ENCODE results near the gene VGLL4. TPM values are rescaled to one million over a fixed set of nuclear protein-coding genes. Genes with fewer than 3 reads are reported as not detected.

The VGLL4 gene
- total RNA-seq, 5 donors from 2014 or later (not counting 1 experiment from before 2014, with no cell fraction given) = 24.7 to 33.4 (median 28.4) TPM

- Histone ChIP-seq H3K9me3 (no peaks in the 10 kb centered on the region), H3K27me3 (replicated peaks in 1 of 2; ENCODE audit: control insufficient read depth in 2 of 2, extremely low read depth in 1 of 2, insufficient read depth in 2 of 2, low read length in 1 of 2) (no peaks in the 10 kb centered on the region), H3K36me3 (ENCODE audit: control insufficient read depth in 2 of 2, extremely low read depth in 1 of 2, insufficient read depth in 1 of 2, low read length in 1 of 2) (peaks cover 19 to 32% of the 10 kb centered on the region in 2 donors), H3K4me1 (ENCODE audit: control insufficient read depth in 1 of 2, extremely low read depth in 1 of 2, insufficient read depth in 2 of 2, low read length in 2 of 2) (no peaks in the 10 kb centered on the region), H3K4me3 (ENCODE audit: control insufficient read depth in 1 of 2, extremely low read depth in 1 of 2, low read length in 1 of 2) (no peak overlapping the region), H3K27ac (ENCODE audit: low read length) (no peak overlapping the region)
- no peak overlapping the region for H3K4me3 Mint-ChIP-seq
- ATAC-seq (replicated peaks in 1 of 4) (peak in 1 of 4 experiments; percentile 6), DNase-seq (no peak)
- no peak overlapping the region for H3K27ac Mint-ChIP-seq
- 97% methylated on average over 12 of the region's 13 CpGs for WGBS (ENCODE audit: insufficient coverage)
- POLR2A ChIA-PET = no interaction called here
- H3K27me3 Mint-ChIP-seq = no peaks in the 10 kb centered on the region
- no peaks in the 10 kb centered on the region for H3K9me3 Mint-ChIP-seq
- CTCF ChIA-PET = no interaction called here
- peaks cover 33% of the 10 kb centered on the region for H3K36me3 Mint-ChIP-seq
- peaks cover 6 to 10% (median 7%) of the 10 kb centered on the region in 3 donors for H3K4me1 Mint-ChIP-seq
These were observed 88.4 kb downstream of the VGLL4 start for GRCh38 chr3:11555211-11555782.

DNA sequence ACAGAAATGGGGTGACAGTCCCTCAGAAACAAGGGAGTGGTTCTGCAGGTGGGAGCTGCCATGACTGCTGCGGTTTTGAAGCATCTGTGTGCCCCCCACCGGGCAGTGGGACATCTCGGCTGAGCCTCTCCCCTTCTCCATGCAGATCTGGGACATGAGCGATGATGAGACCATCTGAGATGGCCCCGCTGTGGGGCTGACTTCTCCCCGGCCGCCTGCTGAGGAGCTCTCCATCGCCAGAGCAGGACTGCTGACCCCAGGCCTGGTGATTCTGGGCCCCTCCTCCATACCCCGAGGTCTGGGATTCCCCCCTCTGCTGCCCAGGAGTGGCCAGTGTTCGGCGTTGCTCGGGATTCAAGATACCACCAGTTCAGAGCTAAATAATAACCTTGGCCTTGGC, 89.0 kb downstream of the VGLL4 start:
- CTCF ChIA-PET = no interaction called here
- peaks cover 33% of the 10 kb centered on the region for H3K36me3 Mint-ChIP-seq
- no peak for DNase-seq

GRCh38 chr3:11554236-11554610, 89.5 kb downstream of the VGLL4 start:
- Histone ChIP-seq H3K27me3 (replicated peaks in 1 of 2; ENCODE audit: control insufficient read depth in 2 of 2, extremely low read depth in 1 of 2, insufficient read depth in 2 of 2, low read length in 1 of 2) (no peaks in the 10 kb centered on the region), H3K36me3 (ENCODE audit: control insufficient read depth in 2 of 2, extremely low read depth in 1 of 2, insufficient read depth in 1 of 2, low read length in 1 of 2) (peaks cover 15 to 29% of the 10 kb centered on the region in 2 donors), H3K27ac (ENCODE audit: low read length) (no peak overlapping the region), H3K9me3 (no peaks in the 10 kb centered on the region), H3K4me1 (ENCODE audit: control insufficient read depth in 1 of 2, extremely low read depth in 1 of 2, insufficient read depth in 2 of 2, low read length in 2 of 2) (no peaks in the 10 kb centered on the region), H3K4me3 (ENCODE audit: control insufficient read depth in 1 of 2, extremely low read depth in 1 of 2, low read length in 1 of 2) (no peak overlapping the region)
- ATAC-seq (replicated peaks in 1 of 4) (no peak), DNase-seq (no peak)
- Mint-ChIP-seq H3K27me3 (no peaks in the 10 kb centered on the region), H3K9me3 (no peaks in the 10 kb centered on the region), H3K27ac (no peak overlapping the region), H3K4me1 (peaks cover 8 to 11% (median 10%) of the 10 kb centered on the region in 3 donors), H3K36me3 (peaks cover 33% of the 10 kb centered on the region), H3K4me3 (no peak overlapping the region)
- POLR2A ChIA-PET = no interaction called here
- WGBS (ENCODE audit: insufficient coverage) = 94% methylated on average over 3 of the region's 3 CpGs
- CTCF ChIA-PET = no interaction called here

More for the DNA sequence above, 89.0 kb downstream of the VGLL4 start:
- H3K27me3 Mint-ChIP-seq = no peaks in the 10 kb centered on the region
- H3K4me1 ChIP-seq (ENCODE audit: control insufficient read depth in 1 of 2, extremely low read depth in 1 of 2, insufficient read depth in 2 of 2, low read length in 2 of 2) = no peaks in the 10 kb centered on the region
- no peak overlapping the region for H3K27ac Mint-ChIP-seq
- no peaks in the 10 kb centered on the region for H3K9me3 ChIP-seq
- POLR2A ChIA-PET = no interaction called here
- H3K27ac ChIP-seq (ENCODE audit: low read length) = no peak overlapping the region
- peaks cover 8 to 11% (median 10%) of the 10 kb centered on the region in 3 donors for H3K4me1 Mint-ChIP-seq
- WGBS (ENCODE audit: insufficient coverage) = 90% methylated on average over 12 of the region's 12 CpGs
- no peaks in the 10 kb centered on the region for H3K27me3 ChIP-seq (replicated peaks in 1 of 2; ENCODE audit: control insufficient read depth in 2 of 2, extremely low read depth in 1 of 2, insufficient read depth in 2 of 2, low read length in 1 of 2)
- no peak overlapping the region for H3K4me3 ChIP-seq (ENCODE audit: control insufficient read depth in 1 of 2, extremely low read depth in 1 of 2, low read length in 1 of 2)
- no peak overlapping the region for H3K4me3 Mint-ChIP-seq
- no peak for ATAC-seq (replicated peaks in 1 of 4)
- H3K36me3 ChIP-seq (ENCODE audit: control insufficient read depth in 2 of 2, extremely low read depth in 1 of 2, insufficient read depth in 1 of 2, low read length in 1 of 2) = peaks cover 15 to 29% of the 10 kb centered on the region in 2 donors
- H3K9me3 Mint-ChIP-seq = no peaks in the 10 kb centered on the region

GRCh38 chr3:11553436-11554235, 90.1 kb downstream of the VGLL4 start:
- H3K27me3 ChIP-seq (replicated peaks in 1 of 2; ENCODE audit: control insufficient read depth in 2 of 2, extremely low read depth in 1 of 2, insufficient read depth in 2 of 2, low read length in 1 of 2) = no peaks in the 10 kb centered on the region
- Mint-ChIP-seq H3K27ac (no peak overlapping the region), H3K36me3 (peaks cover 33% of the 10 kb centered on the region), H3K4me1 (peaks cover 8 to 11% (median 10%) of the 10 kb centered on the region in 3 donors), H3K27me3 (no peaks in the 10 kb centered on the region), H3K4me3 (no peak overlapping the region), H3K9me3 (no peaks in the 10 kb centered on the region)
- H3K9me3 ChIP-seq = no peaks in the 10 kb centered on the region
- POLR2A ChIA-PET = no interaction called here
- peaks cover 15 to 29% of the 10 kb centered on the region in 2 donors for H3K36me3 ChIP-seq (ENCODE audit: control insufficient read depth in 2 of 2, extremely low read depth in 1 of 2, insufficient read depth in 1 of 2, low read length in 1 of 2)
- no peak for ATAC-seq (replicated peaks in 1 of 4)
- no peak overlapping the region for H3K4me3 ChIP-seq (ENCODE audit: control insufficient read depth in 1 of 2, extremely low read depth in 1 of 2, low read length in 1 of 2)
- H3K27ac ChIP-seq (ENCODE audit: low read length) = no peak overlapping the region
- CTCF ChIA-PET = interaction anchor here in 1 of 2 donors (0.6 kb wide), 1 partner anchor 164 kb away, joined by 3 read pairs; no protein-coding TSS in a partner anchor
- DNase-seq = no peak
- H3K4me1 ChIP-seq (ENCODE audit: control insufficient read depth in 1 of 2, extremely low read depth in 1 of 2, insufficient read depth in 2 of 2, low read length in 2 of 2) = no peaks in the 10 kb centered on the region
- WGBS (ENCODE audit: insufficient coverage) = 96% methylated on average over 13 of the region's 17 CpGs

GRCh38 chr3:11552289-11553264, 91.1 kb downstream of the VGLL4 start:
- WGBS (ENCODE audit: insufficient coverage) = 95% methylated on average over 7 of the region's 16 CpGs
- H3K9me3 Mint-ChIP-seq = no peaks in the 10 kb centered on the region
- POLR2A ChIA-PET = no interaction called here

GRCh38 chr3:11551036-11551435, 92.7 kb downstream of the VGLL4 start:
- 94% methylated on average over 14 of the region's 17 CpGs for WGBS (ENCODE audit: insufficient coverage)
- ATAC-seq (replicated peaks in 1 of 4) (no peak), DNase-seq (no peak)
- Mint-ChIP-seq H3K9me3 (no peaks in the 10 kb centered on the region), H3K36me3 (peaks cover 15% of the 10 kb centered on the region), H3K27me3 (no peaks in the 10 kb centered on the region), H3K4me1 (peaks cover 5 to 11% (median 10%) of the 10 kb centered on the region in 3 donors), H3K4me3 (no peak overlapping the region), H3K27ac (peak overlapping the region; percentile 56 to 61)
- Histone ChIP-seq H3K36me3 (ENCODE audit: control insufficient read depth in 2 of 2, extremely low read depth in 1 of 2, insufficient read depth in 1 of 2, low read length in 1 of 2) (peaks cover 12 to 15% of the 10 kb centered on the region in 2 donors), H3K9me3 (no peaks in the 10 kb centered on the region), H3K27ac (ENCODE audit: low read length) (no peak overlapping the region), H3K4me1 (ENCODE audit: control insufficient read depth in 1 of 2, extremely low read depth in 1 of 2, insufficient read depth in 2 of 2, low read length in 2 of 2) (no peaks in the 10 kb centered on the region), H3K4me3 (ENCODE audit: control insufficient read depth in 1 of 2, extremely low read depth in 1 of 2, low read length in 1 of 2) (no peak overlapping the region), H3K27me3 (replicated peaks in 1 of 2; ENCODE audit: control insufficient read depth in 2 of 2, extremely low read depth in 1 of 2, insufficient read depth in 2 of 2, low read length in 1 of 2) (no peaks in the 10 kb centered on the region)
- ChIA-PET CTCF (interaction anchor here in 1 of 2 donors (0.7 kb wide), 1 partner anchor 9 kb away, joined by 3 read pairs; no protein-coding TSS in a partner anchor), POLR2A (no interaction called here)

More at GRCh38 chr3:11552289-11553264, 91.1 kb downstream of the VGLL4 start:
- H3K4me3 ChIP-seq (ENCODE audit: control insufficient read depth in 1 of 2, extremely low read depth in 1 of 2, low read length in 1 of 2) = no peak overlapping the region
- H3K4me1 ChIP-seq (ENCODE audit: control insufficient read depth in 1 of 2, extremely low read depth in 1 of 2, insufficient read depth in 2 of 2, low read length in 2 of 2) = no peaks in the 10 kb centered on the region
- no peak for DNase-seq
- Mint-ChIP-seq H3K27ac (no peak overlapping the region), H3K4me1 (peaks cover 5 to 11% (median 10%) of the 10 kb centered on the region in 3 donors), H3K27me3 (no peaks in the 10 kb centered on the region), H3K4me3 (no peak overlapping the region), H3K36me3 (peaks cover 25% of the 10 kb centered on the region)
- no peaks in the 10 kb centered on the region for H3K27me3 ChIP-seq (replicated peaks in 1 of 2; ENCODE audit: control insufficient read depth in 2 of 2, extremely low read depth in 1 of 2, insufficient read depth in 2 of 2, low read length in 1 of 2)
- no peaks in the 10 kb centered on the region for H3K9me3 ChIP-seq
- H3K27ac ChIP-seq (ENCODE audit: low read length) = no peak overlapping the region
- ATAC-seq (replicated peaks in 1 of 4) = no peak
- CTCF ChIA-PET = no interaction called here
- peaks cover 15 to 19% of the 10 kb centered on the region in 2 donors for H3K36me3 ChIP-seq (ENCODE audit: control insufficient read depth in 2 of 2, extremely low read depth in 1 of 2, insufficient read depth in 1 of 2, low read length in 1 of 2)
